PC-3 (cell line): ENCODE measurements around the gene CHST8.

Source experiments
- CTCF ChIP-seq: fragments of 300-600 bp; sonication (generic); conservative IDR thresholded peaks from 2 replicates; pipeline ENCODE4 v1.5.1; 2017; ENCODE audit warnings: antibody characterized with exemption, low read depth, mild to moderate bottlenecking, low read length
- EZH2 ChIP-seq: fragments of 300-600 bp; sonication (generic); IDR thresholded peaks from one replicate; pipeline ENCODE4 v1.6.1; 2017; ENCODE audit warnings: antibody characterized with exemption, mild to moderate bottlenecking, low read length; ENCODE audit not compliant: unreplicated experiment
- EZH2phosphoT487 ChIP-seq: fragments of 300-600 bp; sonication (generic); IDR thresholded peaks from 2 replicates; pipeline ENCODE4 v1.6.1; 2018; ENCODE audit warnings: mild to moderate bottlenecking, antibody characterized with exemption, low read length, borderline replicate concordance

DNA sequence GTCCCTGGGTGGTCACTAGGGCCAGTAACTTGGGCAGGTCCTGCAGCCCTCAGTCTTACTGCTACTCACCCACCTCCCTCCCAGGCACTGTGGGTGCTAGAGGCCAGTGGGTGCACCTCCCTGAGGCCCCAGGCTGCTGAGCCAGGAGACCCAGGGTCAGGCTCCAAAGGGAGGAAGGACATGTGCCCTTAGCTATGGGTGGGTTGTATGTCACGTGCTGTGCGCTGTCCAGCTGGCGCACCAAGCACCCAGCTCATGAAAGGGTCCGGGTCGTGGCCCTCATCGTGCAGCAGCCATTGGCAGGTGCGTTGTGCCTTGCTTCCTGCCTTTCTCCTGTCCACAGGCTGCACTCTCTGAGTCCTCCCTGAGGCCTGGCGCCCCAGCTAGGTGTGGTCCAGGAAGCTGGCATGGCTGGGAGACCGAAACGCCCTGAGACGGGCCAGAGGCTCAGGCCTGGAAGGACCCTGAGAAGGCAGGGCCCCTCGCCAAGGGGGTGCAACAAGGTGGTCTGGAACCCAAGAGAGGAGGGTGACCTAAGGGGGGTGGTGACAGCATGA, 127.9 kb downstream of the CHST8 start:
- no peak for TF ChIP-seq CTCF
- TF ChIP-seq EZH2phosphoT487, result no peak
- TF ChIP-seq EZH2, result no peak
